Spleen (tissue), 7 donors: ENCODE results near the gene MZT2B.

Experiments used
- CTCF ChIP-seq, 11 experiments: fragments of 200-600 bp in 7 of 11; fragments of 450-650 bp in 4 of 11; sonication (generic) in 4 of 11; IDR thresholded peaks in 8 of 11; conservative IDR thresholded peaks in 3 of 11; 1 replicate in 7 of 11; 2 replicates in 4 of 11; pipeline versions ENCODE4 v1.4.0 to v1.8.0; 2016 to 2021; ENCODE audit warnings: antibody characterized with exemption in 11 of 11, inconsistent platforms in 4 of 11, mild to moderate bottlenecking in 1 of 11
- POLR2A ChIP-seq, 3 donors: fragments of 450-650 bp; IDR thresholded peaks; one replicate each; pipeline ENCODE4 v1.5.1; 2017; ENCODE audit warnings: antibody characterized with exemption in 3 of 3, mild to moderate bottlenecking in 1 of 3
- donor health status: DM: no; HTN: no; CAD: no; lungs with moderate emphysema.
- donor health status: DM: no; HTN: no; CAD: no.
- donor health status: DM: no; HTN: no; CAD: no.

GRCh38 chr2:130181325-130181879 is 660 bp upstream of the MZT2B start, which contains the start of gene SMPD4:
- TF ChIP-seq CTCF (IDR thresholded peaks at IDR 0.05 in 8 of 11, conservative IDR thresholded peaks at IDR 0.05 in 3 of 11) (no peak), POLR2A (IDR thresholded peaks at IDR 0.05) (no peak)
